GM21723 (cell line): ENCODE measurements around the gene CFAP70.
"Not testable (repeated sequence)": the region's sequence is repeated elsewhere in the genome, so short reads cannot be mapped to it uniquely, and the experiment has no call there.

Experiments used
- ATAC-seq: cut with Tn5 transposase; IDR thresholded peaks from one replicate; pipeline ENCODE4 v1.9.1; 2021; ENCODE audit warnings: mild to moderate bottlenecking, moderate library complexity; ENCODE audit not compliant: unreplicated experiment

Gene CFAP70

GRCh38 chr10:73340121-73340520 is 18.5 kb downstream of the CFAP70 start:
- no peak for ATAC-seq

GRCh38 chr10:73339436-73339835 is 19.2 kb downstream of the CFAP70 start:
- ATAC-seq: no peak

GRCh38 chr10:73338801-73339368 is 19.8 kb downstream of the CFAP70 start:
- ATAC-seq: no peak

GRCh38 chr10:73333202-73333601 is 25.5 kb downstream of the CFAP70 start:
- ATAC-seq: no peak

GRCh38 chr10:73332379-73332778 is 26.3 kb downstream of the CFAP70 start:
- ATAC-seq: no peak

- ATAC-seq: not testable (repeated sequence)
Observed at GRCh38 chr10:73328523-73328922, 30.1 kb downstream of the CFAP70 start.

- ATAC-seq: not testable (repeated sequence)
Observed at GRCh38 chr10:73325290-73325689, 33.4 kb downstream of the CFAP70 start.

- ATAC-seq: not testable (repeated sequence)
Observed at GRCh38 chr10:73323582-73323981, 35.1 kb downstream of the CFAP70 start.

- ATAC-seq: no peak
Observed at GRCh38 chr10:73310475-73310874, 48.2 kb downstream of the CFAP70 start.

- no peak for ATAC-seq
Observed at GRCh38 chr10:73307203-73307800, 51.4 kb downstream of the CFAP70 start.

- no peak for ATAC-seq
Observed at GRCh38 chr10:73306171-73306708, 52.4 kb downstream of the CFAP70 start.

- ATAC-seq: no peak
Observed at GRCh38 chr10:73296946-73297345, 61.7 kb downstream of the CFAP70 start.

- ATAC-seq: no peak
Observed at GRCh38 chr10:73293461-73293860, 65.2 kb downstream of the CFAP70 start.

GRCh38 chr10:73289958-73290357 is 68.7 kb downstream of the CFAP70 start:
- ATAC-seq: no peak

GRCh38 chr10:73287441-73287840 is 71.2 kb downstream of the CFAP70 start:
- ATAC-seq: no peak

- ATAC-seq: no peak
Observed at GRCh38 chr10:73281097-73281496, 77.6 kb downstream of the CFAP70 start.

- ATAC-seq: no peak
Observed at GRCh38 chr10:73264423-73264822, 94.2 kb downstream of the CFAP70 start.

GRCh38 chr10:73263693-73264347 is 94.8 kb downstream of the CFAP70 start:
- no peak for ATAC-seq

GRCh38 chr10:73262880-73263555 is 95.6 kb downstream of the CFAP70 start:
- no peak for ATAC-seq

GRCh38 chr10:73262105-73262730 is 96.4 kb downstream of the CFAP70 start:
- no peak for ATAC-seq

- no peak for ATAC-seq
Observed at GRCh38 chr10:73261362-73261995, 97.2 kb downstream of the CFAP70 start.
